Cardiac fibroblast (primary cell): ENCODE results near the gene MTFR2.

Source experiments
- DNase-seq, 2 donors: peaks; one replicate each; pipeline versions ENCODE4 v3.0.0 to v3.0.0-alpha.2; 2010; ENCODE audit warnings: low read depth in 2 of 2
- H3K4me3 ChIP-seq, 2 donors: replicated peaks in 1 of 2; 1 replicate in 1 of 2; 2 replicates in 1 of 2; pipeline ENCODE4 v1.5.1; 2011; ENCODE audit warnings: low read depth in 2 of 2, low read length in 2 of 2, mild to moderate bottlenecking in 2 of 2, moderate library complexity in 1 of 2
- TF ChIP-seq, protein P1 (sequence below): IDR thresholded peaks from one replicate; pipeline ENCODE4 v1.5.1; 2011; ENCODE audit warnings: low read depth, mild to moderate bottlenecking, low read length, inconsistent platforms

MTFR2 gene

DNA sequence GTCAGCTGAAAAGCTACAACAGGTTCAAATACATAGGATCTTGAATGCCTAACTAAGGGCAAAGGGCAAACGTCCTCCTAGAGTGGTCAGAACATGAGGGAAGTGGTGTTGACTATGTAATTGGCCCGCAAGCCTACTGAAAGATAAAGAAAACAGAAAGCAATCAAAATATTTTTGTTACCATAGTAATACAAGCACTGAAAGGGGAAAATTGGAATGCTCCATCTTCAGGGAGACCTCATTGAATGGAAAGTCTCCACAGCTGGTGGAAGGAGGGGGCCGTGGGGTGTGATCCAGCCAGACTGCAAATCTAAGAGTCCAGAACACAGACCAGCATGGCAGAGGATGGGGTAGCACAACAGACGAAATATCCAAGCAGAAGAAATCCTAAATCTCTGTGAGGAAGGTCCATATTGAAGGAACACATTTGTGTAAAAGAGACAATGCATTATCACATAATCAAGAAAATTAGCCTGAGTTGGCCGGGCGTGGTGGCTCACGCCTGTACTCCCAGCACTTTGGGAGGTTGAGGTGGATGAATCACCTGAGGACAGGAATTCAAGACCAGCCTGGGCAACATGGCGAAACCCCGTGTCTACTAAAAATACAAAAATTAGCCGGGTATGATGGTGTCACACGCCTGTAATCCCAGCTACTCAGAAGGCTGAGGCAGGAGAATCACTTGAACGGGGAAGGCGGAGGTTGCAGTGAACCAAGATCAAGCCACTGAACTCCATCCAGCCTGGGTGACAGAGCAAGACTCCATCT is 39.5 kb downstream of the MTFR2 start:
- peak in 1 of 2 donors; percentile 27 for DNase-seq
- TF ChIP-seq, protein P1, sequence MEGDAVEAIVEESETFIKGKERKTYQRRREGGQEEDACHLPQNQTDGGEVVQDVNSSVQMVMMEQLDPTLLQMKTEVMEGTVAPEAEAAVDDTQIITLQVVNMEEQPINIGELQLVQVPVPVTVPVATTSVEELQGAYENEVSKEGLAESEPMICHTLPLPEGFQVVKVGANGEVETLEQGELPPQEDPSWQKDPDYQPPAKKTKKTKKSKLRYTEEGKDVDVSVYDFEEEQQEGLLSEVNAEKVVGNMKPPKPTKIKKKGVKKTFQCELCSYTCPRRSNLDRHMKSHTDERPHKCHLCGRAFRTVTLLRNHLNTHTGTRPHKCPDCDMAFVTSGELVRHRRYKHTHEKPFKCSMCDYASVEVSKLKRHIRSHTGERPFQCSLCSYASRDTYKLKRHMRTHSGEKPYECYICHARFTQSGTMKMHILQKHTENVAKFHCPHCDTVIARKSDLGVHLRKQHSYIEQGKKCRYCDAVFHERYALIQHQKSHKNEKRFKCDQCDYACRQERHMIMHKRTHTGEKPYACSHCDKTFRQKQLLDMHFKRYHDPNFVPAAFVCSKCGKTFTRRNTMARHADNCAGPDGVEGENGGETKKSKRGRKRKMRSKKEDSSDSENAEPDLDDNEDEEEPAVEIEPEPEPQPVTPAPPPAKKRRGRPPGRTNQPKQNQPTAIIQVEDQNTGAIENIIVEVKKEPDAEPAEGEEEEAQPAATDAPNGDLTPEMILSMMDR = no peak
- H3K4me3 ChIP-seq = no peak overlapping the region

DNA sequence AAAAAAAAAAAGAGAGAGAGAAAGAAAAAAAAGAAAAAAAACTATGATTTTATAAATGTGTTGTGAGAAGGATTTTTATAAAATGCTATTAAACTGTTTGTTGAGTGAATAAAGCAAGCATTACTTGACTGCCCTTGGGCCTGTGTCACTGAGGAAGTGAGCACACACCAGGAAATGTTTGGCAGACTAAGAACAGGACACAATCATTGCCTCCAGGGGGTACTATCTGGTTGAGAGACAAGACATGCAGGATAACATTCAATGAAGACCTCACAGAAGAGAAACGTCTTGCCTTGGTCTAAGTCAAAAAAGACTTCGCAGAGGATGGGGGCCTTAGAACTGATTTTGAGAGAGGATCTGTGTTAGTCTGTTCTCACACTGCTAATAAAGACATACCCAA is 40.6 kb downstream of the MTFR2 start:
- TF ChIP-seq, protein P1 = no peak
- peak in 1 of 2 donors; percentile 8 for DNase-seq
- H3K4me3 ChIP-seq = no peak overlapping the region

DNA sequence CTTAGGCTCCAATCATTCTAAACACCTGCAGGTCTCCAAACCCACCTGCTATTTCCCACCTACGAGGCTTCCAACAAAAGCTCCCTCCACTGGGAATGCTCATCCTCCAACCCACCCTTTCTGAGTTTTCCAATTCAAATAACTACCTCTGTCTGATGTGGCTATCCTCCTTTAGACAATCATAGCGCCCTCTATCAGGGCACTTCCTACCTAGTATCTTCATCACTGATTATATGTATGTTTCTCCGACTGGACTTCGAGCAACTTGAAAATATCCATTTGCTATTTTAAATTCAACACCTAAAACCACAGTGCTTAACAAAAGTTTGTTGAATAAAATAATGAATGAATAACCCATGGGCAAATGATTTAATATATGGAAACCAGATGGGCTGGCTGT is 41.3 kb downstream of the MTFR2 start:
- TF ChIP-seq, protein P1 = no peak
- H3K4me3 ChIP-seq = no peak overlapping the region
- no peak for DNase-seq

DNA sequence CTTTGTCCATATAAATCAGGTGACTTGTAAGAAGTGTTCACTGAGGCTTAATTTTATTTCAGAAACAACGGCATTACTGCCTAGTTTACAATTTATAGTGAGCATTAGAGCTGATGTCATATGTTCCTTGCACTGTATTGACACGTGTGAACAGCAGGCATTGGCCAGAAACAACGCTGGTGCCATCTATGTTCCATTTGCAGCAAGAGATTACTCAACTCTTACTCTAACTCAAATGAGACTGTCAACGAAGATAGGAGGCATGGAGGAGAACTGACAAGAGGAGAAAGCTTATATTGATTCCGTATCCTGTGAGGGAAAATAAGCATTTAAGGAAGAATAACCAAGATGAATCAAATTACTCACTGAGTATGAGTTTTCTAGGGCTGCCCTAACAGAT is 48.4 kb downstream of the MTFR2 start:
- H3K4me3 ChIP-seq = no peak overlapping the region
- DNase-seq = peak in 1 of 2 donors; percentile 35
- TF ChIP-seq, protein P1 = no peak

DNA sequence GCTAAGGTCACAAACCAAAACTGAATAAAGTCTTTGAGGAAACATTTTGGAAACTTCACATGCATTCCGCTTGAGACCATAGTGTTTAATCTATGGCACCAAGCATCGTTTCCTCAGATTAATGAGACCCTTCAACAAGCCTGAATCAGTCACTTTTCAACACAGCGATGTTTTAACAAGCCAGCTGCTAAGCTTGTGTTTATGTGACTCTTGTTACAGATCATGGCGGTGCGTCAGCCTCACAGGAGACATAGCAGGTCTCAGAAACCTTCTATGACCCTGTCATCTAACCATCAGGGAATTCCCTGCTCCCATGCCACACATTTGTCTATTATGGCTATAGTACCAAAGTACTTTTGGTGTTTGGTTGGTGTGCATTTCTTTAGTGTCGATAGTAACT is 57.2 kb downstream of the MTFR2 start:
- no peak for DNase-seq
- no peak overlapping the region for H3K4me3 ChIP-seq
- TF ChIP-seq, protein P1 = no peak

DNA sequence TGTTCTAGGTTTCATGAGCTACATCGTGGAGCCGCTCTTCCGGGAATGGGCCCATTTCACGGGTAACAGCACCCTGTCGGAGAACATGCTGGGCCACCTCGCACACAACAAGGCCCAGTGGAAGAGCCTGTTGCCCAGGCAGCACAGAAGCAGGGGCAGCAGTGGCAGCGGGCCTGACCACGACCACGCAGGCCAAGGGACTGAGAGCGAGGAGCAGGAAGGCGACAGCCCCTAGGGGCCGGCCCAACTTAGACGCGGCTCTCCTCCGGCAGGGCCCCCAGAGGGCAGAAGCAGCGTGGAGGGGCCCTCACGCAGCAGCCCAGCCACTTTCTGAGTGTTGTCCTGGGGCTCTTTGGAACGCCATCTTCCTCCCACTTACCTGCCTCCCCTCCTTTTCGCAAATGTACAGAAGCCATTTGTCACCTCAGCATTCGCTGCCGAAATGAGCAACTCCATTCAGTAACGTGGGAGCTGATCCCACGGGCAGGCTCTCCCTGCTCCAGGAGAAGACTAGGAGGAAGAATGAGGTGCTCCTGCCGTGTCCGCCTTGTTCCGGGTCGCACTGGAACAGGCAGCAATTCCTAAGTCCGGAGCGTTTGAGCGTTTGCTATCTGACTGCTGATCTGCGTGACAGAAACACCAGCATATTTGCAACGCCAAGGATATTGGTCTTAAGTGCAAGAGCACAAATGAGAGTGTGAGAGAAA is 58.4 kb downstream of the MTFR2 start:
- H3K4me3 ChIP-seq = no peak overlapping the region
- no peak for DNase-seq
- TF ChIP-seq, protein P1 = no peak
